Ishikawa (cell line): ENCODE data around the gene PSMB5.

Experiments used
- CEBPB ChIP-seq: IDR thresholded peaks from 2 replicates; pipeline ENCODE4 v1.6.1; 2012
- CREB1 ChIP-seq: IDR thresholded peaks from 2 replicates; pipeline ENCODE4 v1.6.1; 2012; ENCODE audit warnings: low read depth
- EGR1 ChIP-seq: IDR thresholded peaks from 2 replicates; pipeline ENCODE4 v1.6.1; 2012
- EP300 ChIP-seq: IDR thresholded peaks from 2 replicates; pipeline ENCODE4 v1.6.1; 2012; ENCODE audit warnings: borderline replicate concordance
- FOXM1 ChIP-seq: IDR thresholded peaks from 2 replicates; pipeline ENCODE4 v1.6.1; 2012; ENCODE audit warnings: low read depth, borderline replicate concordance
- NFIC ChIP-seq: IDR thresholded peaks from 2 replicates; pipeline ENCODE4 v1.6.1; 2012
- RAD21 ChIP-seq: IDR thresholded peaks from 2 replicates; pipeline ENCODE4 v1.6.1; 2012; ENCODE audit warnings: low read depth
- TAF1 ChIP-seq: IDR thresholded peaks from 2 replicates; pipeline ENCODE4 v1.6.1; 2012; ENCODE audit warnings: low read depth, mild to moderate bottlenecking
- TCF12 ChIP-seq: IDR thresholded peaks from 2 replicates; pipeline ENCODE4 v1.6.1; 2012; ENCODE audit warnings: low read depth
- TEAD4 ChIP-seq: IDR thresholded peaks from 2 replicates; pipeline ENCODE4 v1.6.1; 2012
- YY1 ChIP-seq: IDR thresholded peaks from 2 replicates; pipeline ENCODE4 v1.6.1; 2012; ENCODE audit warnings: low read depth
- ZBTB7A ChIP-seq: IDR thresholded peaks from 2 replicates; pipeline ENCODE4 v1.6.1; 2012; ENCODE audit warnings: low read depth
- TF ChIP-seq, protein P1 (sequence below): IDR thresholded peaks from 2 replicates; pipeline ENCODE4 v1.6.1; 2012
- TF ChIP-seq, protein P2 (sequence below): IDR thresholded peaks from 2 replicates; pipeline ENCODE4 v1.6.1; 2012
- TF ChIP-seq, protein P3 (sequence below): IDR thresholded peaks from 2 replicates; pipeline ENCODE4 v1.6.1; 2012; ENCODE audit warnings: low read depth, mild to moderate bottlenecking

The PSMB5 gene

GRCh38 chr14:23069413-23069806 is 34.7 kb upstream of the PSMB5 start:
- TF ChIP-seq TEAD4 (no peak), YY1 (no peak), CREB1 (no peak), TCF12 (no peak), FOXM1 (no peak), CEBPB (no peak), RAD21 (no peak), TAF1 (no peak), EGR1 (no peak), ZBTB7A (no peak), EP300 (no peak)
- TF ChIP-seq, protein P1, sequence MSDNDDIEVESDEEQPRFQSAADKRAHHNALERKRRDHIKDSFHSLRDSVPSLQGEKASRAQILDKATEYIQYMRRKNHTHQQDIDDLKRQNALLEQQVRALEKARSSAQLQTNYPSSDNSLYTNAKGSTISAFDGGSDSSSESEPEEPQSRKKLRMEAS = no peak
- TF ChIP-seq, protein P2, sequence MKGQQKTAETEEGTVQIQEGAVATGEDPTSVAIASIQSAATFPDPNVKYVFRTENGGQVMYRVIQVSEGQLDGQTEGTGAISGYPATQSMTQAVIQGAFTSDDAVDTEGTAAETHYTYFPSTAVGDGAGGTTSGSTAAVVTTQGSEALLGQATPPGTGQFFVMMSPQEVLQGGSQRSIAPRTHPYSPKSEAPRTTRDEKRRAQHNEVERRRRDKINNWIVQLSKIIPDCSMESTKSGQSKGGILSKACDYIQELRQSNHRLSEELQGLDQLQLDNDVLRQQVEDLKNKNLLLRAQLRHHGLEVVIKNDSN = no peak
- TF ChIP-seq, protein P3, sequence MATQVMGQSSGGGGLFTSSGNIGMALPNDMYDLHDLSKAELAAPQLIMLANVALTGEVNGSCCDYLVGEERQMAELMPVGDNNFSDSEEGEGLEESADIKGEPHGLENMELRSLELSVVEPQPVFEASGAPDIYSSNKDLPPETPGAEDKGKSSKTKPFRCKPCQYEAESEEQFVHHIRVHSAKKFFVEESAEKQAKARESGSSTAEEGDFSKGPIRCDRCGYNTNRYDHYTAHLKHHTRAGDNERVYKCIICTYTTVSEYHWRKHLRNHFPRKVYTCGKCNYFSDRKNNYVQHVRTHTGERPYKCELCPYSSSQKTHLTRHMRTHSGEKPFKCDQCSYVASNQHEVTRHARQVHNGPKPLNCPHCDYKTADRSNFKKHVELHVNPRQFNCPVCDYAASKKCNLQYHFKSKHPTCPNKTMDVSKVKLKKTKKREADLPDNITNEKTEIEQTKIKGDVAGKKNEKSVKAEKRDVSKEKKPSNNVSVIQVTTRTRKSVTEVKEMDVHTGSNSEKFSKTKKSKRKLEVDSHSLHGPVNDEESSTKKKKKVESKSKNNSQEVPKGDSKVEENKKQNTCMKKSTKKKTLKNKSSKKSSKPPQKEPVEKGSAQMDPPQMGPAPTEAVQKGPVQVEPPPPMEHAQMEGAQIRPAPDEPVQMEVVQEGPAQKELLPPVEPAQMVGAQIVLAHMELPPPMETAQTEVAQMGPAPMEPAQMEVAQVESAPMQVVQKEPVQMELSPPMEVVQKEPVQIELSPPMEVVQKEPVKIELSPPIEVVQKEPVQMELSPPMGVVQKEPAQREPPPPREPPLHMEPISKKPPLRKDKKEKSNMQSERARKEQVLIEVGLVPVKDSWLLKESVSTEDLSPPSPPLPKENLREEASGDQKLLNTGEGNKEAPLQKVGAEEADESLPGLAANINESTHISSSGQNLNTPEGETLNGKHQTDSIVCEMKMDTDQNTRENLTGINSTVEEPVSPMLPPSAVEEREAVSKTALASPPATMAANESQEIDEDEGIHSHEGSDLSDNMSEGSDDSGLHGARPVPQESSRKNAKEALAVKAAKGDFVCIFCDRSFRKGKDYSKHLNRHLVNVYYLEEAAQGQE = no peak

DNA sequence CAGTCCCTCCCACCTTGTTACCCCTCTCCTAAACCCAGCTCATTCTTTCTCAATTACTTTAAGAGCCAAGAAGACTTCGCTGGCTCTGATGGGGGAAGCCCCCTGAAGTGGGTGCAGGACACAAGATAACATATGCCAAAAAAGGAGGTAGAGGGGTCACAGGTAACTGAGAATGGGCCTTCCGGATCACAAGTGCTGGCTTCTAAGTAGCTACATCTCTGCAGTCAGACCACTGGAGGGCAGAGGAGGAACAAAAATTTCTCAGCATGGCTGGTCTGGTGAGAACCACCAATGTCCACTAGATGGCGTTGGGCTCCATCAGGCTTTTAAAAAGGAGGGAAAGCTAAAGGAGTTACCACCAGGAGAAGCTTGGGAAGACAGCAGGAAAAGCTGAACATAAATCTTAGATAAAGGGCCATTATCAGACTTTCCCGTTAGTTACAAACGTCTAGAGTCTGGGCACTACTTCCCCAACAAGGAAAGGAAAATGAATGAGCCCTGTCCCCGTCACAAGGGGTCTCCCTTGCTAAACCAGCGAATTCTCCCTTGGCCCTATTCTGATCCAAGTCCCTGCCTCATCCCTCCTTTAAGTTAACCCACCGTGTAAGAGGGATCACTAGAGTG is 34.2 kb upstream of the PSMB5 start:
- TF ChIP-seq FOXM1 (no peak), TAF1 (no peak), EGR1 (no peak), EP300 (no peak; the same call in 1 of the 2 replicates), CREB1 (no peak), YY1 (peak; percentile 64; the same call in 1 of the 2 replicates), TEAD4 (peak; percentile 42), ZBTB7A (no peak), TCF12 (no peak; the same call in 1 of the 2 replicates), CEBPB (0 out of 2 replicates have a peak, but pooled peaks have one; percentile 2), NFIC (no peak), RAD21 (peak; percentile 73)
- TF ChIP-seq, protein P2 = no peak
- TF ChIP-seq, protein P1 = peak; percentile 58; the same call in 1 of the 2 replicates
- TF ChIP-seq, protein P3 = no peak

GRCh38 chr14:23067847-23068788 is 33.4 kb upstream of the PSMB5 start:
- TF ChIP-seq, protein P3 = no peak
- TF ChIP-seq EP300 = no peak
- TF ChIP-seq FOXM1 = no peak
- TF ChIP-seq EGR1 = no peak
